ENCODE measurements around the gene PITPNM1. TPM values are rescaled to one million over a fixed set of nuclear protein-coding genes. Genes with fewer than 3 reads are reported as not detected.

PITPNM1 gene
- total and polyA plus RNA-seq, 2 of the 13 experiments (the other 11 are each of a cell fraction or from before 2014, with no cell fraction given) = 8.2 to 8.5 TPM

DNA sequence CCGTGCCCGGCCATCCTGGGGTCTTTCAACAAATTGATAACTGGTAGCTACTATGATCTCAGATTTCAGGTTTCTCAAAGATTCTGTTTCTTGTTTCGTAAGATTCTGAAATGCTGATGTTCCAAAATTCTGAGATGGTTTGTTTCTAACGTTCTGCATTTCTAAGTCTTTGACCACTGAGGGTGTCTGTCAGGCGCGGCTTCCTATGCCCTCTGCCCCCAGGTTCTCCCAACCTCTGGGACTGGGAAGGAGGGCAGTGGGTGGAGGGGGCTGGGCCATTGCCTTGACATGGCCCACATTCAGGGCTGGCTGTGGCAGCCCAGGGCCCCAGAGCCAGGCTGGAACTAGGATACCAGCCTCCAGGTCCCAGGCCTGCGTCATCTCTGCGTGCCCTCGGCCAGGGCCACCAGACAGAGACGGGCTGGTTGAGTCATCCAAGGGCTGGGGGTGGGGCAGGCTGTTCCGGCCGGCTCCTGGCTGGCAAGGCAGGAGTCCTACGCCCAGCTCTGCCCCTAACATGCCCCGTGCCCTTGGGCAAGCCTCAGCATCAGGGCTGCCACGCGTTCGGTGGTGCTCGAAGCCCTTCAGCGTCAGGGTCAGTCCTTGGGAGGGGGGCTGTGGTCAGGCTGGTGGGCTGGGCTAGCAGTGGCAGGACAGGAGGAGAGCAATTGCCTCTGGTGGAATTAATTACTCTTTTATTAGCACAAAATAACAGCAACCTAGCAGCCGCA is 41.3 kb downstream of the PITPNM1 start (continued):
- TF ChIP-seq, protein P1, sequence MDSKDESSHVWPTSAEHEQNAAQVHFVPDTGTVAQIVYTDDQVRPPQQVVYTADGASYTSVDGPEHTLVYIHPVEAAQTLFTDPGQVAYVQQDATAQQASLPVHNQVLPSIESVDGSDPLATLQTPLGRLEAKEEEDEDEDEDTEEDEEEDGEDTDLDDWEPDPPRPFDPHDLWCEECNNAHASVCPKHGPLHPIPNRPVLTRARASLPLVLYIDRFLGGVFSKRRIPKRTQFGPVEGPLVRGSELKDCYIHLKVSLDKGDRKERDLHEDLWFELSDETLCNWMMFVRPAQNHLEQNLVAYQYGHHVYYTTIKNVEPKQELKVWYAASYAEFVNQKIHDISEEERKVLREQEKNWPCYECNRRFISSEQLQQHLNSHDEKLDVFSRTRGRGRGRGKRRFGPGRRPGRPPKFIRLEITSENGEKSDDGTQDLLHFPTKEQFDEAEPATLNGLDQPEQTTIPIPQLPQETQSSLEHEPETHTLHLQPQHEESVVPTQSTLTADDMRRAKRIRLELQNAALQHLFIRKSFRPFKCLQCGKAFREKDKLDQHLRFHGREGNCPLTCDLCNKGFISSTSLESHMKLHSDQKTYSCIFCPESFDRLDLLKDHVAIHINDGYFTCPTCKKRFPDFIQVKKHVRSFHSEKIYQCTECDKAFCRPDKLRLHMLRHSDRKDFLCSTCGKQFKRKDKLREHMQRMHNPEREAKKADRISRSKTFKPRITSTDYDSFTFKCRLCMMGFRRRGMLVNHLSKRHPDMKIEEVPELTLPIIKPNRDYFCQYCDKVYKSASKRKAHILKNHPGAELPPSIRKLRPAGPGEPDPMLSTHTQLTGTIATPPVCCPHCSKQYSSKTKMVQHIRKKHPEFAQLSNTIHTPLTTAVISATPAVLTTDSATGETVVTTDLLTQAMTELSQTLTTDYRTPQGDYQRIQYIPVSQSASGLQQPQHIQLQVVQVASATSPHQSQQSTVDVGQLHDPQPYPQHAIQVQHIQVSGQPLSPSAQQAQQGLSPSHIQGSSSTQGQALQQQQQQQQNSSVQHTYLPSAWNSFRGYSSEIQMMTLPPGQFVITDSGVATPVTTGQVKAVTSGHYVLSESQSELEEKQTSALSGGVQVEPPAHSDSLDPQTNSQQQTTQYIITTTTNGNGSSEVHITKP (CRISPR knock-in tag; IDR thresholded peaks at IDR 0.05; ENCODE audit: low read depth) = no peak
- TF ChIP-seq, protein P2, sequence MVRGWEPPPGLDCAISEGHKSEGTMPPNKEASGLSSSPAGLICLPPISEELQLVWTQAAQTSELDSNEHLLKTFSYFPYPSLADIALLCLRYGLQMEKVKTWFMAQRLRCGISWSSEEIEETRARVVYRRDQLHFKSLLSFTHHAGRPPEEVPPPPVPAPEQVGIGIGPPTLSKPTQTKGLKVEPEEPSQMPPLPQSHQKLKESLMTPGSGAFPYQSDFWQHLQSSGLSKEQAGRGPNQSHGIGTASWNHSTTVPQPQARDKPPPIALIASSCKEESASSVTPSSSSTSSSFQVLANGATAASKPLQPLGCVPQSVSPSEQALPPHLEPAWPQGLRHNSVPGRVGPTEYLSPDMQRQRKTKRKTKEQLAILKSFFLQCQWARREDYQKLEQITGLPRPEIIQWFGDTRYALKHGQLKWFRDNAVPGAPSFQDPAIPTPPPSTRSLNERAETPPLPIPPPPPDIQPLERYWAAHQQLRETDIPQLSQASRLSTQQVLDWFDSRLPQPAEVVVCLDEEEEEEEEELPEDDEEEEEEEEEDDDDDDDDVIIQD (CRISPR knock-in tag; IDR thresholded peaks at IDR 0.05; ENCODE audit: low read depth) = 0 out of 2 replicates have a peak, but pooled peaks have one; percentile 37
- TF ChIP-seq ZNF75D (CRISPR knock-in tag; IDR thresholded peaks at IDR 0.05; ENCODE audit: borderline replicate concordance) (no peak), ZNF432 (CRISPR knock-in tag; IDR thresholded peaks at IDR 0.05; ENCODE audit: borderline replicate concordance) (no peak), ZNF772 (CRISPR knock-in tag; IDR thresholded peaks at IDR 0.05) (no peak), ZFYVE20 (CRISPR knock-in tag; IDR thresholded peaks at IDR 0.05; ENCODE audit: borderline replicate concordance, low read depth) (no peak), ZNF33A (CRISPR knock-in tag; IDR thresholded peaks at IDR 0.05; ENCODE audit: borderline replicate concordance) (no peak), ZNF235 (CRISPR knock-in tag; IDR thresholded peaks at IDR 0.05; ENCODE audit: borderline replicate concordance) (0 out of 2 replicates have a peak, but pooled peaks have one; percentile 43), PLRG1 (conservative IDR thresholded peaks at IDR 0.05) (no peak), MAF1 (CRISPR knock-in tag; IDR thresholded peaks at IDR 0.05; ENCODE audit: borderline replicate concordance) (no peak), ZNF605 (CRISPR knock-in tag; IDR thresholded peaks at IDR 0.05) (0 out of 2 replicates have a peak, but pooled peaks have one; percentile 19), ZC3H4 (CRISPR knock-in tag; IDR thresholded peaks at IDR 0.05; ENCODE audit: borderline replicate concordance) (peak; percentile 95; the same call in 1 of the 2 replicates), TRIM24 (CRISPR knock-in tag; IDR thresholded peaks at IDR 0.05) (no peak), NR2F1 (CRISPR knock-in tag; IDR thresholded peaks at IDR 0.05) (no peak)
- TF ChIP-seq, protein P3, sequence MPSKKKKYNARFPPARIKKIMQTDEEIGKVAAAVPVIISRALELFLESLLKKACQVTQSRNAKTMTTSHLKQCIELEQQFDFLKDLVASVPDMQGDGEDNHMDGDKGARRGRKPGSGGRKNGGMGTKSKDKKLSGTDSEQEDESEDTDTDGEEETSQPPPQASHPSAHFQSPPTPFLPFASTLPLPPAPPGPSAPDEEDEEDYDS (CRISPR knock-in tag; IDR thresholded peaks at IDR 0.05) = no peak
- TF ChIP-seq, protein P4, sequence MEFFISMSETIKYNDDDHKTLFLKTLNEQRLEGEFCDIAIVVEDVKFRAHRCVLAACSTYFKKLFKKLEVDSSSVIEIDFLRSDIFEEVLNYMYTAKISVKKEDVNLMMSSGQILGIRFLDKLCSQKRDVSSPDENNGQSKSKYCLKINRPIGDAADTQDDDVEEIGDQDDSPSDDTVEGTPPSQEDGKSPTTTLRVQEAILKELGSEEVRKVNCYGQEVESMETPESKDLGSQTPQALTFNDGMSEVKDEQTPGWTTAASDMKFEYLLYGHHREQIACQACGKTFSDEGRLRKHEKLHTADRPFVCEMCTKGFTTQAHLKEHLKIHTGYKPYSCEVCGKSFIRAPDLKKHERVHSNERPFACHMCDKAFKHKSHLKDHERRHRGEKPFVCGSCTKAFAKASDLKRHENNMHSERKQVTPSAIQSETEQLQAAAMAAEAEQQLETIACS (CRISPR knock-in tag; IDR thresholded peaks at IDR 0.05) = no peak
- TF ChIP-seq, protein P5, sequence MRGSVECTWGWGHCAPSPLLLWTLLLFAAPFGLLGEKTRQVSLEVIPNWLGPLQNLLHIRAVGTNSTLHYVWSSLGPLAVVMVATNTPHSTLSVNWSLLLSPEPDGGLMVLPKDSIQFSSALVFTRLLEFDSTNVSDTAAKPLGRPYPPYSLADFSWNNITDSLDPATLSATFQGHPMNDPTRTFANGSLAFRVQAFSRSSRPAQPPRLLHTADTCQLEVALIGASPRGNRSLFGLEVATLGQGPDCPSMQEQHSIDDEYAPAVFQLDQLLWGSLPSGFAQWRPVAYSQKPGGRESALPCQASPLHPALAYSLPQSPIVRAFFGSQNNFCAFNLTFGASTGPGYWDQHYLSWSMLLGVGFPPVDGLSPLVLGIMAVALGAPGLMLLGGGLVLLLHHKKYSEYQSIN (CRISPR knock-in tag; IDR thresholded peaks at IDR 0.05; ENCODE audit: borderline replicate concordance) = no peak
- TF ChIP-seq, protein P6, sequence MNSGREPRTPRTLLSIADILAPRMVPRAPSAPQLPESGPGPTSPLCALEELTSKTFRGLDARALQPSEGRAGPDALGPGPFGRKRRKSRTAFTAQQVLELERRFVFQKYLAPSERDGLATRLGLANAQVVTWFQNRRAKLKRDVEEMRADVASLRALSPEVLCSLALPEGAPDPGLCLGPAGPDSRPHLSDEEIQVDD (CRISPR knock-in tag; IDR thresholded peaks at IDR 0.05; ENCODE audit: borderline replicate concordance) = no peak
- TF ChIP-seq, protein P7, sequence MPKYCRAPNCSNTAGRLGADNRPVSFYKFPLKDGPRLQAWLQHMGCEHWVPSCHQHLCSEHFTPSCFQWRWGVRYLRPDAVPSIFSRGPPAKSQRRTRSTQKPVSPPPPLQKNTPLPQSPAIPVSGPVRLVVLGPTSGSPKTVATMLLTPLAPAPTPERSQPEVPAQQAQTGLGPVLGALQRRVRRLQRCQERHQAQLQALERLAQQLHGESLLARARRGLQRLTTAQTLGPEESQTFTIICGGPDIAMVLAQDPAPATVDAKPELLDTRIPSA (CRISPR knock-in tag; IDR thresholded peaks at IDR 0.05; ENCODE audit: borderline replicate concordance) = no peak

Measured in HepG2 (cell line).